Neuronal stem cell (in vitro differentiated cells): ENCODE results near the gene PPM1G.

Source experiments
- DNase-seq: peaks from one replicate; pipeline ENCODE4 v3.0.0-alpha.2; 2013; ENCODE audit warnings: low spot score
- H2AFZ ChIP-seq: one replicate; pipeline ENCODE4 v1.6.1; 2013; ENCODE audit warnings: mild to moderate bottlenecking, low read length, inconsistent platforms
- H2AK5ac ChIP-seq: 2 replicates; pipeline ENCODE4 v1.6.1; 2013; ENCODE audit warnings: low read depth, mild to moderate bottlenecking, inconsistent platforms, low read length, moderate library complexity, mixed read lengths
- H2BK120ac ChIP-seq: 2 replicates; pipeline ENCODE4 v1.6.1; 2013; ENCODE audit warnings: low read depth, mild to moderate bottlenecking, inconsistent platforms, low read length, moderate library complexity, mixed read lengths
- H2BK12ac ChIP-seq: one replicate; pipeline ENCODE4 v1.6.1; 2013; ENCODE audit warnings: low read length, inconsistent platforms
- H2BK15ac ChIP-seq: 2 replicates; pipeline ENCODE4 v1.6.1; 2013; ENCODE audit warnings: mild to moderate bottlenecking, low read length, inconsistent platforms, mixed read lengths
- H2BK5ac ChIP-seq: one replicate; pipeline ENCODE4 v1.6.1; 2013; ENCODE audit warnings: inconsistent platforms, mild to moderate bottlenecking, low read length, moderate library complexity
- H3K14ac ChIP-seq: one replicate; pipeline ENCODE4 v1.6.1; 2013; ENCODE audit warnings: low read length, inconsistent platforms
- H3K18ac ChIP-seq: 2 replicates; pipeline ENCODE4 v1.6.1; 2013; ENCODE audit warnings: low read length, inconsistent platforms
- H3K23ac ChIP-seq: 2 replicates; pipeline ENCODE4 v1.6.1; 2013; ENCODE audit warnings: low read depth, mild to moderate bottlenecking, mixed read lengths, low read length, inconsistent platforms; ENCODE audit not compliant: poor library complexity
- H3K27ac ChIP-seq: replicated peaks from 3 replicates; pipeline ENCODE4 v1.5.1; 2013; ENCODE audit warnings: low read length, inconsistent platforms
- H3K27me3 ChIP-seq, 3 experiments: 2 replicates each; pipeline ENCODE4 v1.6.1; 2013; ENCODE audit warnings: low read length in 3 of 3, mild to moderate bottlenecking in 2 of 3, inconsistent platforms in 1 of 3, low read depth in 1 of 3, mixed read lengths in 1 of 3, moderate library complexity in 1 of 3; ENCODE audit not compliant: control insufficient read depth in 3 of 3, insufficient read depth in 3 of 3
- H3K36me3 ChIP-seq, 2 donors: replicated peaks in 1 of 2; 2 replicates each; pipeline ENCODE4 v1.6.1; 2013; ENCODE audit warnings: low read length in 2 of 2; ENCODE audit not compliant: control insufficient read depth in 2 of 2, insufficient read depth in 2 of 2
- H3K4ac ChIP-seq: 2 replicates; pipeline ENCODE4 v1.6.1; 2013; ENCODE audit warnings: inconsistent platforms, mild to moderate bottlenecking, low read length, moderate library complexity
- H3K4me1 ChIP-seq, 2 donors: 1 replicate in 1 of 2; 2 replicates in 1 of 2; pipeline ENCODE4 v1.6.1; 2013; ENCODE audit warnings: low read length in 2 of 2, low read depth in 1 of 2; ENCODE audit not compliant: control insufficient read depth in 2 of 2, insufficient read depth in 1 of 2
- H3K4me2 ChIP-seq: one replicate; pipeline ENCODE4 v1.6.1; 2013; ENCODE audit warnings: mild to moderate bottlenecking, low read length, inconsistent platforms; ENCODE audit not compliant: insufficient read depth, poor library complexity, severe bottlenecking
- H3K4me3 ChIP-seq, 2 donors: 2 replicates each; pipeline ENCODE4 v1.5.1; 2013; ENCODE audit warnings: low read length in 2 of 2, mild to moderate bottlenecking in 2 of 2, inconsistent platforms in 1 of 2, moderate library complexity in 1 of 2
- H3K79me1 ChIP-seq: one replicate; pipeline ENCODE4 v1.6.1; 2013; ENCODE audit warnings: low read depth, mild to moderate bottlenecking, inconsistent platforms, low read length, moderate library complexity
- H3K9ac ChIP-seq: one replicate; pipeline ENCODE4 v1.6.1; 2013; ENCODE audit warnings: mild to moderate bottlenecking, low read depth, low read length, inconsistent platforms; ENCODE audit not compliant: poor library complexity
- H3K9me3 ChIP-seq, 2 donors: replicated peaks in 1 of 2; 2 replicates each; pipeline versions ENCODE3 to v1.6.1; 2013; ENCODE audit warnings: low read length in 2 of 2, mild to moderate bottlenecking in 2 of 2, inconsistent platforms in 1 of 2, low read depth in 1 of 2, mixed read lengths in 1 of 2, moderate library complexity in 1 of 2; ENCODE audit not compliant: control insufficient read depth in 2 of 2, insufficient read depth in 1 of 2
- H4K8ac ChIP-seq: one replicate; pipeline ENCODE4 v1.6.1; 2013; ENCODE audit warnings: low read depth, mild to moderate bottlenecking, inconsistent platforms, low read length, moderate library complexity
- H4K91ac ChIP-seq: one replicate; pipeline ENCODE4 v1.6.1; 2013; ENCODE audit warnings: low read length, low read depth, mild to moderate bottlenecking, inconsistent platforms; ENCODE audit not compliant: poor library complexity
- WGBS, 2 donors: extraction: QIAGEN DNeasy Blood & Tissue Kit; methylation state at CpG; one replicate each; pipeline ENCODE4 v1.1.7; 2013; ENCODE audit warnings: missing lambda C conversion rate in 2 of 2, mixed read lengths in 1 of 2; ENCODE audit not compliant: insufficient read length in 2 of 2, insufficient replicate concordance in 1 of 2; ENCODE audit errors: extremely low coverage in 2 of 2; 5-methylcytosine and 5-hydroxymethylcytosine counted together

Gene PPM1G

GRCh38 chr2:27422958-27423357 lies 13.6 kb upstream of the PPM1G start:
- H2AFZ ChIP-seq, result no peak overlapping the region
- no peaks in the 10 kb centered on the region for H3K36me3 ChIP-seq
- H2BK120ac ChIP-seq, result no peak overlapping the region
- H2BK12ac ChIP-seq, result no peak overlapping the region
- H4K8ac ChIP-seq, result no peak overlapping the region
- H3K27me3 ChIP-seq, result no peaks in the 10 kb centered on the region
- no peak overlapping the region for H2BK15ac ChIP-seq
- H3K4me1 ChIP-seq, result no peaks in the 10 kb centered on the region
- H3K4me3 ChIP-seq, result no peak overlapping the region
- WGBS, 2 donors, result no CpG with 5 or more reads among the region's 3 CpGs
- no peak overlapping the region for H2BK5ac ChIP-seq
- H3K27ac ChIP-seq, result no peak overlapping the region
- no peak overlapping the region for H3K23ac ChIP-seq
- no peaks in the 10 kb centered on the region for H3K9me3 ChIP-seq
- no peaks in the 10 kb centered on the region for H3K79me1 ChIP-seq
- DNase-seq, result no peak
- H2AK5ac ChIP-seq, result no peak overlapping the region
- no peak overlapping the region for H4K91ac ChIP-seq
- no peak overlapping the region for H3K4ac ChIP-seq
- no peak overlapping the region for H3K9ac ChIP-seq
- H3K4me2 ChIP-seq, result no peak overlapping the region
- H3K14ac ChIP-seq, result no peak overlapping the region
- no peak overlapping the region for H3K18ac ChIP-seq

GRCh38 chr2:27421660-27422250 lies 12.4 kb upstream of the PPM1G start:
- no peak overlapping the region for H4K8ac ChIP-seq
- no peak overlapping the region for H2BK5ac ChIP-seq
- H3K23ac ChIP-seq, result no peak overlapping the region
- H3K4me2 ChIP-seq, result no peak overlapping the region
- no peak overlapping the region for H2BK15ac ChIP-seq
- H3K27ac ChIP-seq, result no peak overlapping the region
- H2BK120ac ChIP-seq, result no peak overlapping the region
- no peak overlapping the region for H2AFZ ChIP-seq
- H2AK5ac ChIP-seq, result no peak overlapping the region
- no peak for DNase-seq
- no CpG with 5 or more reads among the region's 4 CpGs for WGBS, 2 donors
- H4K91ac ChIP-seq, result no peak overlapping the region
- H3K36me3 ChIP-seq, result no peaks in the 10 kb centered on the region
- H3K4me3 ChIP-seq, result no peak overlapping the region
- no peak overlapping the region for H3K4ac ChIP-seq
- no peak overlapping the region for H3K9ac ChIP-seq
- H3K27me3 ChIP-seq, result no peaks in the 10 kb centered on the region
- no peaks in the 10 kb centered on the region for H3K79me1 ChIP-seq
- no peak overlapping the region for H2BK12ac ChIP-seq
- H3K14ac ChIP-seq, result no peak overlapping the region
- no peak overlapping the region for H3K18ac ChIP-seq
- H3K9me3 ChIP-seq, result no peaks in the 10 kb centered on the region
- H3K4me1 ChIP-seq, result no peaks in the 10 kb centered on the region

GRCh38 chr2:27420996-27421395 lies 11.6 kb upstream of the PPM1G start:
- H2AFZ ChIP-seq, result no peak overlapping the region
- H2BK5ac ChIP-seq, result no peak overlapping the region
- H3K23ac ChIP-seq, result no peak overlapping the region
- no peak overlapping the region for H2BK15ac ChIP-seq
- no peak overlapping the region for H2AK5ac ChIP-seq
- H2BK12ac ChIP-seq, result no peak overlapping the region
- H4K8ac ChIP-seq, result no peak overlapping the region
- no peak overlapping the region for H3K18ac ChIP-seq
- no peak overlapping the region for H3K4me3 ChIP-seq
- H3K9me3 ChIP-seq, result no peaks in the 10 kb centered on the region
- H3K9ac ChIP-seq, result no peak overlapping the region
- no peak overlapping the region for H4K91ac ChIP-seq
- H3K14ac ChIP-seq, result no peak overlapping the region
- no peaks in the 10 kb centered on the region for H3K27me3 ChIP-seq
- no peaks in the 10 kb centered on the region for H3K4me1 ChIP-seq
- H3K4me2 ChIP-seq, result no peak overlapping the region
- H3K79me1 ChIP-seq, result no peaks in the 10 kb centered on the region
- H3K4ac ChIP-seq, result no peak overlapping the region
- no peak overlapping the region for H3K27ac ChIP-seq
- no peak for DNase-seq
- no peak overlapping the region for H2BK120ac ChIP-seq
- no peaks in the 10 kb centered on the region for H3K36me3 ChIP-seq

GRCh38 chr2:27416151-27416550 lies 6.8 kb upstream of the PPM1G start:
- Histone ChIP-seq H3K4ac (no peak overlapping the region), H3K79me1 (no peaks in the 10 kb centered on the region), H3K9ac (no peak overlapping the region), H3K4me2 (no peak overlapping the region), H3K36me3 (no peaks in the 10 kb centered on the region), H3K23ac (no peak overlapping the region), H4K8ac (no peak overlapping the region), H2AFZ (no peak overlapping the region), H3K27me3 (no peaks in the 10 kb centered on the region), H3K9me3 (no peaks in the 10 kb centered on the region), H2BK120ac (no peak overlapping the region), H2BK12ac (no peak overlapping the region), H2AK5ac (no peak overlapping the region), H3K18ac (no peak overlapping the region), H2BK15ac (no peak overlapping the region), H3K4me3 (no peak overlapping the region), H3K27ac (no peak overlapping the region), H4K91ac (no peak overlapping the region), H2BK5ac (no peak overlapping the region), H3K14ac (no peak overlapping the region), H3K4me1 (no peaks in the 10 kb centered on the region)
- no CpG with 5 or more reads among the region's 6 CpGs for WGBS, 2 donors
- DNase-seq, result no peak
